AG09309 (cell line): ENCODE measurements around the gene AKIP1.

ENCODE experiments used
- DNase-seq: peaks from one replicate; pipeline ENCODE4 v3.0.0-alpha.2; 2010; ENCODE audit warnings: low read depth
- H3K4me3 ChIP-seq: 2 replicates; pipeline ENCODE4 v1.5.1; 2011; ENCODE audit warnings: mild to moderate bottlenecking, low read depth, low read length, moderate library complexity; ENCODE audit not compliant: control insufficient read depth
- TF ChIP-seq, protein P1 (sequence below): IDR thresholded peaks from 2 replicates; pipeline ENCODE4 v1.5.1; 2011; ENCODE audit warnings: mild to moderate bottlenecking, low read depth, low read length, inconsistent platforms; ENCODE audit not compliant: insufficient read depth, control insufficient read depth; ENCODE audit errors: missing control alignments

Gene AKIP1

DNA sequence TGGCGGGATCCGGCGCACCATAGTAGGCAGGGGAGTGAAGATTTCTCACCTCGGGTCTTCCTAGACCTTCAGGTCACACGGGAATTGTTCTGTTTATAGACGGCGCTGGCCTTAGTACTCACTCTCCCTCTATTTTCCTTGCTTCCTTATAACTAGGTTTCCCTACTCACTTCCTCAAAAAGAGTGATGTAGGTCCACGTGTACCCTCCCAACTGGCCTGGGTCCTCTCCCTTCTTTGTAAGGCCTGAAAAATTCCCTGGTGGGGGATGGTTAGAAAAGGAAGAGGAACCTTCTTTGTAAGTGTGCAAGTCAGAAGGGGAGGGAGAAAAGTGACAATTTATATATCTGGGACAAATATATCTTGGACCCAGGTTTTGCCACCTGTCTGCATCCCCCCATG is 56.2 kb downstream of the AKIP1 start:
- no peak for DNase-seq
- no peak overlapping the region for H3K4me3 ChIP-seq
- TF ChIP-seq, protein P1, sequence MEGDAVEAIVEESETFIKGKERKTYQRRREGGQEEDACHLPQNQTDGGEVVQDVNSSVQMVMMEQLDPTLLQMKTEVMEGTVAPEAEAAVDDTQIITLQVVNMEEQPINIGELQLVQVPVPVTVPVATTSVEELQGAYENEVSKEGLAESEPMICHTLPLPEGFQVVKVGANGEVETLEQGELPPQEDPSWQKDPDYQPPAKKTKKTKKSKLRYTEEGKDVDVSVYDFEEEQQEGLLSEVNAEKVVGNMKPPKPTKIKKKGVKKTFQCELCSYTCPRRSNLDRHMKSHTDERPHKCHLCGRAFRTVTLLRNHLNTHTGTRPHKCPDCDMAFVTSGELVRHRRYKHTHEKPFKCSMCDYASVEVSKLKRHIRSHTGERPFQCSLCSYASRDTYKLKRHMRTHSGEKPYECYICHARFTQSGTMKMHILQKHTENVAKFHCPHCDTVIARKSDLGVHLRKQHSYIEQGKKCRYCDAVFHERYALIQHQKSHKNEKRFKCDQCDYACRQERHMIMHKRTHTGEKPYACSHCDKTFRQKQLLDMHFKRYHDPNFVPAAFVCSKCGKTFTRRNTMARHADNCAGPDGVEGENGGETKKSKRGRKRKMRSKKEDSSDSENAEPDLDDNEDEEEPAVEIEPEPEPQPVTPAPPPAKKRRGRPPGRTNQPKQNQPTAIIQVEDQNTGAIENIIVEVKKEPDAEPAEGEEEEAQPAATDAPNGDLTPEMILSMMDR = no peak
